ENCODE results near the gene MYBL2. TPM values are rescaled to one million over a fixed set of nuclear protein-coding genes. Genes with fewer than 3 reads are reported as not detected.

Gene MYBL2
- polyA plus RNA-seq, 1 of the 3 experiments (the other 2 are of a cell fraction): 9.7 TPM

DNA sequence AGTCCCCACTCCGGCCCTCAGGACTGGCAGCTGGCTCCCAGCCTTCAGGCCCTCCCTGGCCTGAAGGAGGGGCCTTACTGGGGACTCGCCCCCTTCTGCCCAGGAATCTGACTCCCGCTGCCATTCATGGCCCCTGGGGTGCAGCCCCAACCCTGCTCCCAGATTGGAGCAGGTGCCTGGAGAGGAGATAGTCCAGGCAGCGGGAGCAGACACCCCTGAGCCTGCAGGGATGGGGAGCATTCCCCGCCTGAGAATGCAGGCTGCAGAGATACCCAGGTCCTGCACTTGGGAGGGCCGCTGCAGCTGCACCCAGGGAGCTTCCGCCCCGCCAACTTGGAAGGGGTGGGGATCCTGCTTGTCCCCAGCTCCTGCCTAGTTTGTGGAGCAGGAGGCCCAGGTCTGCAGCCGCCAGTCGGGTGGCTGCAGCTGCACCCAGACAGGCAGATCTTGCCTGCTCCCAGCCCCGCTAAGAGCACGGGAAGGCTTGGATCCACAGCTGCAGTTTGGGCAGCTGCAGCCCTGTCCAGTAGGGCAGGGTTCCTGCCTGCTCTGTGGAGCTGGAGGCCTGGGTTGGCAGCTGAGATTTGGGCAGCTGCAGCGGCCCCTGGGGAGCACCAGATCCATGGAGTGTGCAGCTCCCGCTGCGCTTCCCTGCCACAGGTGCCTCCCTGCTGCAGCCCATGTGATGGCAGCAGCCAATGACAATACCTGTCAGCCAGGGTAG is 54.7 kb downstream of the MYBL2 start:
- POLR2A ChIA-PET: no interaction called here
- H2AFZ ChIP-seq (ENCODE audit: low read depth): no peak overlapping the region
- no peak for DNase-seq
- no peaks in the 10 kb centered on the region for H4K20me1 ChIP-seq (ENCODE audit: insufficient read depth)
- WGBS (ENCODE audit: low lambda C conversion rate): 83% methylated on average over 2 of the region's 15 CpGs
- no peak overlapping the region for H3K4me3 ChIP-seq (ENCODE audit: low read depth in 2 of 2, low read length in 1 of 2)
- H3K9me3 ChIP-seq: no peaks in the 10 kb centered on the region
- no peaks in the 10 kb centered on the region for H3K79me2 ChIP-seq (ENCODE audit: insufficient read depth)
- TF ChIP-seq JUND (IDR thresholded peaks at IDR 0.05) (no peak), SMC3 (IDR thresholded peaks at IDR 0.05; ENCODE audit: low read depth, low read length) (no peak), GABPA (IDR thresholded peaks at IDR 0.05; ENCODE audit: low read depth) (no peak), FOXJ3 (CRISPR knock-in tag; IDR thresholded peaks at IDR 0.05) (no peak), RCOR1 (IDR thresholded peaks at IDR 0.05; ENCODE audit: low read length) (no peak), MEF2A (IDR thresholded peaks at IDR 0.05; ENCODE audit: borderline replicate concordance, low read depth) (no peak), EZH2phosphoT487 (IDR thresholded peaks at IDR 0.05; ENCODE audit: borderline replicate concordance, low read depth) (no peak), RXRA (IDR thresholded peaks at IDR 0.05; ENCODE audit: borderline replicate concordance, low read depth) (no peak), YY1 (IDR thresholded peaks at IDR 0.05; ENCODE audit: low read depth) (no peak), EP300 (IDR thresholded peaks at IDR 0.05; ENCODE audit: borderline replicate concordance in 1 of 2, low read depth in 1 of 2, low read length in 1 of 2) (no peak)
- TF ChIP-seq, protein P1, sequence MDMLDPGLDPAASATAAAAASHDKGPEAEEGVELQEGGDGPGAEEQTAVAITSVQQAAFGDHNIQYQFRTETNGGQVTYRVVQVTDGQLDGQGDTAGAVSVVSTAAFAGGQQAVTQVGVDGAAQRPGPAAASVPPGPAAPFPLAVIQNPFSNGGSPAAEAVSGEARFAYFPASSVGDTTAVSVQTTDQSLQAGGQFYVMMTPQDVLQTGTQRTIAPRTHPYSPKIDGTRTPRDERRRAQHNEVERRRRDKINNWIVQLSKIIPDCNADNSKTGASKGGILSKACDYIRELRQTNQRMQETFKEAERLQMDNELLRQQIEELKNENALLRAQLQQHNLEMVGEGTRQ (IDR thresholded peaks at IDR 0.05; ENCODE audit: borderline replicate concordance, low read depth, low read length): no peak
- TF ChIP-seq, protein P2, sequence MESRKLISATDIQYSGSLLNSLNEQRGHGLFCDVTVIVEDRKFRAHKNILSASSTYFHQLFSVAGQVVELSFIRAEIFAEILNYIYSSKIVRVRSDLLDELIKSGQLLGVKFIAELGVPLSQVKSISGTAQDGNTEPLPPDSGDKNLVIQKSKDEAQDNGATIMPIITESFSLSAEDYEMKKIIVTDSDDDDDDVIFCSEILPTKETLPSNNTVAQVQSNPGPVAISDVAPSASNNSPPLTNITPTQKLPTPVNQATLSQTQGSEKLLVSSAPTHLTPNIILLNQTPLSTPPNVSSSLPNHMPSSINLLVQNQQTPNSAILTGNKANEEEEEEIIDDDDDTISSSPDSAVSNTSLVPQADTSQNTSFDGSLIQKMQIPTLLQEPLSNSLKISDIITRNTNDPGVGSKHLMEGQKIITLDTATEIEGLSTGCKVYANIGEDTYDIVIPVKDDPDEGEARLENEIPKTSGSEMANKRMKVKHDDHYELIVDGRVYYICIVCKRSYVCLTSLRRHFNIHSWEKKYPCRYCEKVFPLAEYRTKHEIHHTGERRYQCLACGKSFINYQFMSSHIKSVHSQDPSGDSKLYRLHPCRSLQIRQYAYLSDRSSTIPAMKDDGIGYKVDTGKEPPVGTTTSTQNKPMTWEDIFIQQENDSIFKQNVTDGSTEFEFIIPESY (IDR thresholded peaks at IDR 0.05; ENCODE audit: borderline replicate concordance, low read depth): no peak
- TF ChIP-seq, protein P3, sequence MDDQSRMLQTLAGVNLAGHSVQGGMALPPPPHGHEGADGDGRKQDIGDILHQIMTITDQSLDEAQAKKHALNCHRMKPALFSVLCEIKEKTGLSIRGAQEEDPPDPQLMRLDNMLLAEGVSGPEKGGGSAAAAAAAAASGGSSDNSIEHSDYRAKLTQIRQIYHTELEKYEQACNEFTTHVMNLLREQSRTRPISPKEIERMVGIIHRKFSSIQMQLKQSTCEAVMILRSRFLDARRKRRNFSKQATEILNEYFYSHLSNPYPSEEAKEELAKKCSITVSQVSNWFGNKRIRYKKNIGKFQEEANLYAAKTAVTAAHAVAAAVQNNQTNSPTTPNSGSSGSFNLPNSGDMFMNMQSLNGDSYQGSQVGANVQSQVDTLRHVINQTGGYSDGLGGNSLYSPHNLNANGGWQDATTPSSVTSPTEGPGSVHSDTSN (IDR thresholded peaks at IDR 0.05): no peak
- no peaks in the 10 kb centered on the region for H3F3A ChIP-seq (replicated peaks; ENCODE audit: insufficient read depth)
- H3K27ac ChIP-seq (ENCODE audit: low read depth in 2 of 2, low read length in 1 of 2): no peak overlapping the region
- peaks cover 0 to 15% of the 10 kb centered on the region in 2 experiments; a peak in 1 of 4 replicates for H3K4me1 ChIP-seq (ENCODE audit: control insufficient read depth in 1 of 2, insufficient read depth in 2 of 2, low read depth in 1 of 2, low read length in 1 of 2)
- no peak overlapping the region for H3K4me2 ChIP-seq
- CTCF ChIA-PET: interaction anchor here (0.8 to 1.6 kb wide), 5 partner anchors 28 to 468 kb away, joined by 3 to 5 read pairs (median 3); no protein-coding TSS in a partner anchor
- H3K27me3 ChIP-seq (ENCODE audit: insufficient read depth): no peaks in the 10 kb centered on the region
- H3K9me2 ChIP-seq: no peaks in the 10 kb centered on the region
- no peaks in the 10 kb centered on the region for H3K36me3 ChIP-seq (replicated peaks in 1 of 2; ENCODE audit: control insufficient read depth in 1 of 2, insufficient read depth in 2 of 2, low read length in 1 of 2)
- H3K9ac ChIP-seq: no peak overlapping the region

Data from SK-N-SH (cell line).